Fibroblast of lung (primary cell): ENCODE measurements around the gene KCNMA1.

Source experiments
- EZH2 ChIP-seq: IDR thresholded peaks from 2 replicates; pipeline ENCODE4 v1.5.1; 2012; ENCODE audit warnings: low read length, control low read depth, mild to moderate bottlenecking; ENCODE audit errors: missing control alignments
- TF ChIP-seq, protein P1 (sequence below), 2 donors: IDR thresholded peaks in 1 of 2; conservative IDR thresholded peaks in 1 of 2; 1 replicate in 1 of 2; 2 replicates in 1 of 2; pipeline ENCODE4 v1.5.1; 2011 to 2012; ENCODE audit warnings: low read length in 2 of 2, control low read depth in 1 of 2, inconsistent platforms in 1 of 2, low read depth in 1 of 2, mild to moderate bottlenecking in 1 of 2

DNA sequence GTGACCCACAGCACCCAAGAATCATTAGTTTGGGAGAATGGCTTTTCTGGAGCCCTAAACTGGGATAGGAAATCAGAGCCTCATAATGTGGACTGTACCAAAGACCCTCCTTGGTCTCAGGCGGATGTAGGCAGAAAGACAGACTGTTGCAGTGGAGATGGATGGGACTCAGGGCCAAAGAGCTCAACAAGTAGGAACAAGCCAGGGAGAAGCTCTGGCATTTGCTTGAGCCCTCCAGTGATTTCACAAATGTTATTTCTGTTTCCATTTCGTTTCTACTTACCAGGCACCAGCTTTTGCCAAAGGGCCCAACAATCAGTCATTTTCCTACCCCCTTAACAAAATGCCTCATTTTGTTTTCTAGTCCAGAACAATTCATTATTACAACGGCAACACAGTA is 762.7 kb downstream of the KCNMA1 start:
- TF ChIP-seq, protein P1, sequence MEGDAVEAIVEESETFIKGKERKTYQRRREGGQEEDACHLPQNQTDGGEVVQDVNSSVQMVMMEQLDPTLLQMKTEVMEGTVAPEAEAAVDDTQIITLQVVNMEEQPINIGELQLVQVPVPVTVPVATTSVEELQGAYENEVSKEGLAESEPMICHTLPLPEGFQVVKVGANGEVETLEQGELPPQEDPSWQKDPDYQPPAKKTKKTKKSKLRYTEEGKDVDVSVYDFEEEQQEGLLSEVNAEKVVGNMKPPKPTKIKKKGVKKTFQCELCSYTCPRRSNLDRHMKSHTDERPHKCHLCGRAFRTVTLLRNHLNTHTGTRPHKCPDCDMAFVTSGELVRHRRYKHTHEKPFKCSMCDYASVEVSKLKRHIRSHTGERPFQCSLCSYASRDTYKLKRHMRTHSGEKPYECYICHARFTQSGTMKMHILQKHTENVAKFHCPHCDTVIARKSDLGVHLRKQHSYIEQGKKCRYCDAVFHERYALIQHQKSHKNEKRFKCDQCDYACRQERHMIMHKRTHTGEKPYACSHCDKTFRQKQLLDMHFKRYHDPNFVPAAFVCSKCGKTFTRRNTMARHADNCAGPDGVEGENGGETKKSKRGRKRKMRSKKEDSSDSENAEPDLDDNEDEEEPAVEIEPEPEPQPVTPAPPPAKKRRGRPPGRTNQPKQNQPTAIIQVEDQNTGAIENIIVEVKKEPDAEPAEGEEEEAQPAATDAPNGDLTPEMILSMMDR (conservative IDR thresholded peaks at IDR 0.05 in 1 of 2, IDR thresholded peaks at IDR 0.05 in 1 of 2; ENCODE audit: low read depth in 1 of 2, low read length in 2 of 2) = no peak
- TF ChIP-seq EZH2 = no peak
